ENCODE data around the gene ULK3.
A peak's percentile ranks its signal among the peaks of the same experiment; 100 is the strongest.

Gene ULK3

DNA sequence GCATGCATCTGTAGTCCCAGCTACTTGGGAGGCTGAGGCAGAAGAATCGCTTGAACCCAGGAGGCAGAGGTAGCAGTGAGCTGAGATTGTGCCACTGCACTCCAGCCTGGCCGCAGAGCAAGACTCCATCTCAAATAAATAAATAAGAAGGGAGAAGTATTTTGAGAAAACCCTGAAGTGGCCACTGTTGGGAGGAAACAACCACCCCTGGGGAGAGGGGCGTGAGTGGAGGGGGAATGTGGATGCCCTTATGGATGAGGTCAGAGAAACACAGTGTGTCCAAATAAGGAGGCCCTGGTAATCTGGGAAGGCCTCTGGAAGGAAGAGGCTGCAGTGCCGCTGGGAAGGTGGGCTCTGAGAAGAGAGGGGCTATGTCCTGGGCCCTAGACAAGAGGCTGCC lies 20.7 kb downstream of the ULK3 start:
- DNase-seq (ENCODE audit: low spot score) = no peak

DNA sequence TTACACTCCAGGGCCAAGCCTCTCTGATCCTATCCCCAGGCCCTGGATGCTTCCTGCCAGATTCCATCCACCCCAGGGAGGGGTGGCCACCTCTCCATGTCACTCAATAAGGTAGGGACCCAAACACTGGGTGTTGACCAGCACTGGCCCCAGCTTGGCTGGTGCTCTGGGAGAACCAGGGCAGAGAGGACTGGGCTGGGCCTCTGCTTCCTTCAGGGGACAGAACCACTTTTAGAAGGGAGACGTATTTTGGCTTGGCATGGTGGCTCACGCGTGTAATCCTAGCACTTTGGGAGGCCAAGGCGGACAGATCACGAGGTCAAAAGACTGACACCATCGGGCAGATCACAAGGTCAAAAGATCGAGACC lies 21.2 kb downstream of the ULK3 start:
- DNase-seq (ENCODE audit: low spot score) = no peak

DNA sequence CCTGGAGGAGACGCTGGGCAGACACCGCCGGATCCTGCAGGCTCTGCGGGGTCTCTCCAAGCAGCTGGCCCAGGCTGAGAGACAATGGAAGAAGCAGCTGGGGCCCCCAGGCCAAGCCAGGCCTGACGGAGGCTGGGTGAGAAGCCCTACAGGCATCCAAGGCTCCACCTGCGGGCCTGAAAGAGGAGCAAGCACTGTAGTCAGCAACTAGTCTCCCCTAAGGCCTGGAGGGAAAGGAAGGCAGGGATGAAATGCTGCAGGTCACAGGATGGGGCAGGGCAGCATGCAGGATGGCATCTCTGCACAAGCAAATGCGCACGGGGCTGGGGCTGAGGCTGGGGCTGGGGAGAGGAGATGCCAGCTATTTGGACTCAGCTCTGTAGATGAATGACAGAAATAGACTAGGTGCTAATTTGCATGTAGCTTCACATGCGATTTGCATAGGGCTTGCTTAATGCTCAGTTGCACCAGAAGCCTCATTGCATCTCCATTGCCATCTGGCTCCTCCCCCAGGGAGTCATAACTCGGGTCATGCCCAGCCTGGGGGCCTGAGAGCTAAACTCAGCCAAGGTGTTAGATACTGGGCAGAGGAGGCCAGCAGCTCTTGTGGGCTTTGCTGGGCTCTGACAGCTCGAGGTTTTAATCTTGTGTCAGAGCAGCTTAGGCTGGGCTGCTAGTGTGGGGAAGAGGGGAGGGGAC lies 21.7 kb downstream of the ULK3 start:
- DNase-seq (ENCODE audit: low spot score) = peak; percentile 65

DNA sequence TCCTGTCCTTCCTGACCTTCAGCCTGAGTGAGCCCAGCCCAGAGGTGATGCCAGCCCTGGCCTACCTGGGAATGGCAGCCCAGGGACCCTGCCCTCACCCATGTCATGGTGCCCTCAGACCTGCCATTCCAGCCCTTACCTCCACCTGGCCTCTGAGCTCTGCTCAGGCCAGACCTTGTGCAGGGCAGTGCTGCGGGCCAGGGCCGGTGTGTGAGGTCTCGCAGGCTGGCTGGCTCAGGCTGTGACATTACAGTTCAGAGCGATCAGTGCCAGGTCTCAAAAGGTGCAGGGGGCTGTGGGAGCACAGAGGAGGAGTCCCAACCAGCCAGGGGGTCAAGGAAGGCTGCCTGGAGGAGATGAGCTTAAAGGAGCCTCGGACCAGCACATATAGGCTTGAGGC lies 22.9 kb downstream of the ULK3 start:
- DNase-seq (ENCODE audit: low spot score) = no peak

DNA sequence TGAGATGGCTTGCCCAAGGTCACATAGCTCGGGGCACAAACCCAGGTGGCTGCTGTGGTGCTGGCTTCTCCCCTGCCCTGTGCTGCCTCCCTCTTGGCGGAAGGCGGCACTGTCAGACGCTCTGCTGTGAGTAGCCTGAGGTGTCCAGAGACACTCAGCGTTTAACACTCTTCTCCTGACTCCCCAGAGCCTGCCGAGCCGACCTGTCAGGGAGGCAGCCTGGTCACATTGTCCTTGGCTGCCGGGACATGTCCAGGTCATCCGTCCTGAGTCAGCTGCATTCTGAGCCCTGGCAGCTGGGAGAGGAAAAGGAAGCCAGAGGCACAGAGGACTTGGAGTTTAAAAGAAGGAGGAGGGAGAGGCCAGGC lies 25.6 kb downstream of the ULK3 start:
- peak; percentile 57 for DNase-seq (ENCODE audit: low spot score)

DNA sequence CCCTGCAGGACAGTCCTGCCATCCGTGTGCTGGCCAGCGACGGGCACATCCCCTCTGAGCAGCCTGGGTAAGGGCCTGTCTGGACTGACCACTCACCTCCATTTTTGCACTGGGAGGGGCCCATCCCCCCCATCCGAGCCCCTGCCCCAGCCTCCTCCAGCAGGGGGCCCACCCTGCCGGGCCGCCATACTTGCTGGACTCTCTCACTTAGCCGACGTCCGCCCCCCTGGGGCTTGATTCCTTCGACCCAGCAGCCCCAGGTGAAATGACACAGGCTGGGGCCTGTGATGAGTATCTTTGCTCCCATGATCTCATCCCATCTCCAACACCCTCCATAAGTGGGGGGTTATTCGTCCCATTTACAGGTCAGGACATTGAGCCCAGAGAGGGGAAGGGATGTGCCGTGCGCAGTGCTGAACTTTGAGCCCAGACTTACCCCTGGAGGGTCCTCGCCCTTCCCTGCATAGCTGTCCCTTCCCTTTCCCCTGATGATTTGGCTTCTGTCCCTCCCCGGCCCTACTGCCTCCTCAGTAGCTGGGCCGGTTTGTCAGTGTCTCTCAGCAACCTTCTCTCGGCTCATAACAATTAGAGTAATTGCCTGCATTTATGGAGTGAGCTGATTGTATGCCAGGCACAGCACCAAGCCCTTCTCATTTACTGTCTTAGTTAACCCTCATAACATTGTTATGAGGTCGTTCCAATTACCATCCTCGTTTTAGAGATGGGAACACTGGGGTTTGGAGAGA lies 26.2 kb downstream of the ULK3 start:
- DNase-seq (ENCODE audit: low spot score) = no peak

DNA sequence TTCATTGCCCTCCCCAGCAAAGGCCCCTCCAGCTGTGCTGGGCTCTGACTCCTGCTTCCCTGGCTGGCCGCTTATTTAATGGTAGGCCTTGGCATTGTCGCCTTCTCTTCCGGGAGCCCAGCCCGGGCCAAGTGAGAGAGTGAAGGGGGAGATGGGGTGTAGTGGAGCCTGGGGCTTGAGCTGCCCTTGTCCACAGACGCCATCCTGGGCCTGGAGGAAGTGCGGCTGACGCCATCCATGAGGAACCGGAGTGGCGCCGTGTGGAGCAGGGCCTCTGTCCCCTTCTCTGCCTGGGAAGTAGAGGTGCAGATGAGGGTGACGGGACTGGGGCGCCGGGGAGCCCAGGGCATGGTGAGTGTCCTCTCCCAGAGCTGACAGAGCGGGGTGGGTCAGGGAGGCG lies 27.0 kb downstream of the ULK3 start:
- no peak for DNase-seq (ENCODE audit: low spot score)

DNA sequence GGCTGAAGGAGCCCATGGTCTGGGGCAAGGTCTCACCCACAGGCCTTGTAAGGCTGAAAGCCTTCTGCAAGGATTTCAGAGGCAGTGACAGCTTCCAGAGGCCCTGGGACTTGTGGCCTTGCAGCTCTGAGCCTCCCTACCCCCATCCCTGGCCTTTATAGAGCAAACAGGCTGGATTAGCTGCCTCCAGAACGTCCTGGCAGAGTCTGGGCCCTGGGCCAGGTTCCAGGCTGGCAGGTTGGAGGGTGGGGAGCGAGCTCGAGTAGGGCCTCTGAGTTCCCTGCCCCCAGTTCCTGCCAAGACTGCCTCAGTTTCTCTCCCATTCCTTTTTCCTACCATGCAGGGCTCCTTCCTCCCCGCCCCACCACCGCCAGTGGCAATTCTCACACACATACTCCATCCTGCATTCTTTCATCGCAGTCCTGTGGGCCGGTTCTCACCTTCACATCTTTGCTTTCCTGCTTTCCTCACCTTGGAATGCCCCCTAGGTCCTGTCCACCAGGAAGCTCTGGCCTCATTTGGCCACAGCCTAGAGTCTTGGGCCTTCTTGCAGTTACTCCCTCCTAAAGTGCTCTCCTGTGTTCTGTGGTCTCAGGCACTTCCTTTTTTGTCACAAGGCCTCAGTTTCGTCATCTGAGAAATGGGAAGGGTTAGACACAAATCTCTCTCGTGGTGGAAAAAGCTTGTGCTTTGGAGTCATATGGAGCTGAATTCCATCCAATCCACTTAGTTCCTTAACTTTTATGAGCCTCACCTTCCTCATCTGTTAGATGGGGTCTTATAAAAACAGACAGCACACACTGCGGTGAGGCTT lies 27.6 kb downstream of the ULK3 start:
- DNase-seq (ENCODE audit: low spot score) = peak; percentile 87

DNA sequence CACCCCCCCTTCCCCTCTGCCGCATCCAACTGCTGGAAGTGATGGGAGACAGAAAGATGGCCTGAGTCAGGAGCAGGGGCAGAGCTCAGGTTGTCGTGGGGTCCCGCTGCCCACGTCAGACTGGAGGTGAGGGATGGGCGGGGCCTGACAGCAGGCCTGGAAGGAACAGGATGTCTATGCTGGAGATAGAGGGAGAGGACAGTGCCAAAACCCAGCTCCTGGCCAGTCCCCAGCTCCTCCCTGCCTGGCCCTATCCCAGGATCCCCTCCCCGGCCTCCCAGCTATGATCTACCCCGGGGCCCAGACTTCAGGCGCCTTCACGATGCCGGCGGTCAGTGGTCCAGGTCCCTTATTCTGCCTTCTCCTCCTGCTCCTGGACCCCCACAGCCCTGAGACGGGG lies 30.4 kb downstream of the ULK3 start, which contains the start of gene LMAN1L:
LMAN1L (plus strand) TSS at position 303 of the 400 bp plus-strand sequence; CDS start at position 323, 20 bp downstream.
- DNase-seq (ENCODE audit: low spot score) = peak; percentile 83

DNA sequence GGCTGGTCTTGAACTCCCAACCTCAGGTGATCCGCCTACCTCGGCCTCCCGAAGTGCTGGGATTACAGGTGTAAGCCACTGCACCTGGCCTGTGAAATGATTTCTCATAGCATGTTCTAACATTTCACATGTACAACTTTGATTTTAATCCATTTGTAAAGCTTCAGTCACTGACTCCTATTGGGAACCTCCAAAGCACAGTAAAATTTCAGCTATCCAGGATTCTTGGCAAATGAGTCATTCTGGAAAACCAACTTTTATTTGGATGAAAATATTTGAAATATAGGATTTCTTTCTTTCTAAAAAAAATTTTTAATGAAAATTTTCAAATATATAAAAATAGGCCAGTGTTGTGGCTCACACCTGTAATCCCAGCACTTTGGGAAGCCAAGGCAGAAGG lies 33.0 kb downstream of the ULK3 start:
- DNase-seq (ENCODE audit: low spot score) = no peak

DNA sequence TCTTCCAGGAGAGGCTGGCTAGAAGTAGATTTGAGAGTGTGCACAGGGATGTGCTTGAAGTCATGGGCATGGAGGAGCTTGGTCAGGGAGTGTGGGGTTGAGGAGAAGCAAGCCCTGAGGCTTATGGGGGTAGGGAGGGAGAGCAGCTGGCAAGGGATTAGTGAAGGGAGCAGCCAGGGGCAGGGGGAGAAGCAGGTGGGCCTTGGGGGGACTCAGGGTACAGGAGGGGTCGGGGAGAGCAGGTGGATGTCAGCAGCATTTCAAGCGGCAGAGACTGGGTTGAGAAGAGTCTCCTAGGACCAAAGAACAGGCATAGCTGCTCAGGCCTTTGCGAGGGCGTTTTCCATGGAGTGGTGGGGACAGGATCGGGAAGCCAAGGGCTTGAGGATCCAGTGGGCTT lies 33.7 kb downstream of the ULK3 start:
- DNase-seq (ENCODE audit: low spot score) = no peak

DNA sequence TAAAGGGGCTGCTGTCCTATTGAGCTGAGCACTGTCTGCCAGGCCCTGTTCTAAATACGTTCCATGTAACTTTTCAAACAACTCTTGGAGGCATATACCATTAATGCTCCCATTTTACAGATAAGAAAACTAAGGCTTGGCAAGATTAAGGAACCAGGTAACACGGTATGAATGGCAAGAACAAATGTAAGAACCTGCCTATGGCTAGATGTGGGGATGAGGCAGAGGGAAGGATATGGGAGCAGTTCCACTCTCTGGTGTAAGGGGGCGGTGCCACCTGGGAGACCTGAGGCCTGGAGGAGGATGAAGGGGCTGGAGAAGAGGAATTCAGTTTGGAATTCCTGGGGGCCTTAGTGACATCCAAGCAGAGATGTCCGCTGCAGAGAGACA lies 34.1 kb downstream of the ULK3 start:
- no peak for DNase-seq (ENCODE audit: low spot score)

DNA sequence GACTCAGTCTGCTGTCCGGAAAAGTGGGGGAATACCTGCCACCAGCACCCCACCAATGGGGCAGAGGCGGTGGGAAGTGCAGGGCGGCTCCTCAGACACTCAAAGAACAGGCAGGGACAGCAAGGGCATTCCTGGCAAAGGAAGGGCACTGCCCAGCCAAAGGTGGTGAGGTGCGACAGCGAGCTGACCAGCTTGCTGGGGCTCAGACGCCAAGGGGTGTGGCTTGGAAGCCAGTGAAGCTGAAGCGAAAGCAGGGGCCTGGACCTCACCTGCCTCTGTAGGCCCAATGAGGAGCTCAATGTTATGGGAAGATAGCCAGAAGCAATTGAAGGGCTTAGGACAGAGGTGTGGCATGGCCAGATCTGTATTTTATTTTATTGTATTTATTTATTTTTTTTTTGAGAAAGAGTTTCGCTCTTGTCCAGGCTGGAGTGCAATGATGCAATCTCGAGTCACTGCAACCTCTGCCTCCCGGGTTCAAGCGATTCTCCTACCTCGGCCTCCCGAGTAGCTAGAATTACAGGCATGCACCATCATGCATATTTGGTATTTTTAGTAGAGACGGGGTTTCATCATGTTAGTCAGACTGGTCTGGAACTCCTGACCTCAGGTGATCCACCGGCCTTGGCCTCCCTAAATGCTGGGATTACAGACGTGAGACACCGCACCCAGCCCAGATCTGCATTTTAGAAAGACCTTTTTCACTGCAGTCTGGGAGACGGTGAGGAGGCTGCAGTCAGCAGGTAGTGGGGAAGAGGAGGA lies 34.7 kb downstream of the ULK3 start:
- peak; percentile 85 for DNase-seq (ENCODE audit: low spot score)

DNA sequence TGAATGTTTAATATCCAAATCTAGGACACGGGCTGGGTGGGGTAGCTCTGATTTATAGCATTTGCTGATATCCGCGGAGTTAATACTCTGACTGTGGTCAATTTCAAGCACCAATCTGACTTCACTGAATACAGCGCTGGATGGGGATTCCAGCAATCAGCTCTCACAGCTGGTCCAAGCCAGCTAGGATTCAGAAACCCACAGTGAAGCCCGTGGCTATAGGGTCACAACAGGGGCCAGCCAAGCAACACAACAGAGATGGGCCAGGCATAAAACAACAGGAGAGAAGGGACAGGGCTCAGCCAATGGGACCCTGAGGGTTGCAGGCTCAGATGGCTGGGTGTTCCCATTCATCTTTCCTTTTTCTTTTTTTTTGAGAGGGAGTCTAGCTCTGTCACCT lies 35.7 kb downstream of the ULK3 start:
- no peak for DNase-seq (ENCODE audit: low spot score)

DNA sequence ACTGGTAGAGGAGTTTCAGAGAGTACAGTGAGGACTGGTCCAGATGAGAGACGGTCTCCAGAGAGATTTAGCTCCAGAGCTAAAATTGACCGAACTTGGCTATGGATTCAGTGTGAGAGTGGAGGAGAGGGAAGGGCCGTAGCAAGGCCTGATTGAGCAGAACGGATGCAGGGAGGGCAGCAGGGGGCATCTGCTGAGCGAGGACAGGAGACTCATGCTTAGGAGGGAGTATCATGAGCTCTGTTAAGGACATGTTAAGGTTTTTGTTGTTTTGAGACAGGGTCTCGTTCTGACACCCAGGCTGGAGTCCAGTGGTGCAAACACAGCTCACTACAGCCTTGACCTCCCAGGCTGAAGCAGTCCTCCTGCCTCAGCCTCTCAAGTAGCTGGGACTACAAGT lies 38.0 kb downstream of the ULK3 start:
- no peak for DNase-seq (ENCODE audit: low spot score)

DNA sequence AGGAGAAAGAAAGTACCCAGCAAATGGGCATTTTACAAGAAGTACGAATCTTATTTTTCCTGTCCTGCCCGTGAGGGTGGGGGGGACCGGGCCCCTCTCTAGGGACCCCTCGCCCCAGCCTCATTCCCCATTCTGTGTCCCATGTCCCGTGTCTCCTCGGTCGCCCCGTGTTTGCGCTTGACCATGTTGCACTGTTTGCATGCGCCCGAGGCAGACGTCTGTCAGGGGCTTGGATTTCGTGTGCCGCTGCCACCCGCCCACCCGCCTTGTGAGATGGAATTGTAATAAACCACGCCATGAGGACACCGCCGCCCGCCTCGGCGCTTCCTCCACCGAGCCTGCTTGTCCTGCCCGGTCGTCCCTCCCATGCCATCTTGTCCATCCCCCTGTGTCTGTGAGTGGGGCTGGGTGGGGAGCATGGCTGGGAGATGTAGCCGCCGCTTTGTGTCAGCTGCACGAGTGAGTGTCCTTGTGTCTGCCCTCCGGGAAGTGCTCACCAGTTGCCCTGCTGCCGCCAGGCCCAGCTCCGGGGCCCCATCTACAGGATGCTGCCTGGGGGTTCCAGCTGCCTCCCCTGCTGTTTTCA lies 40.0 kb downstream of the ULK3 start:
- no peak for DNase-seq (ENCODE audit: low spot score)

DNA sequence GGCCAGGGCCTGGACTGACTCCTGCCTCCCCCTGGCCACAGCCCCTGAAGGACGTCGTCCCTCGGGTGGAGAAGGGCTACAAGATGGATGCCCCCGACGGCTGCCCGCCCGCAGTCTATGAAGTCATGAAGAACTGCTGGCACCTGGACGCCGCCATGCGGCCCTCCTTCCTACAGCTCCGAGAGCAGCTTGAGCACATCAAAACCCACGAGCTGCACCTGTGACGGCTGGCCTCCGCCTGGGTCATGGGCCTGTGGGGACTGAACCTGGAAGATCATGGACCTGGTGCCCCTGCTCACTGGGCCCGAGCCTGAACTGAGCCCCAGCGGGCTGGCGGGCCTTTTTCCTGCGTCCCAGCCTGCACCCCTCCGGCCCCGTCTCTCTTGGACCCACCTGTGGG lies 40.7 kb downstream of the ULK3 start:
- DNase-seq (ENCODE audit: low spot score) = no peak

DNA sequence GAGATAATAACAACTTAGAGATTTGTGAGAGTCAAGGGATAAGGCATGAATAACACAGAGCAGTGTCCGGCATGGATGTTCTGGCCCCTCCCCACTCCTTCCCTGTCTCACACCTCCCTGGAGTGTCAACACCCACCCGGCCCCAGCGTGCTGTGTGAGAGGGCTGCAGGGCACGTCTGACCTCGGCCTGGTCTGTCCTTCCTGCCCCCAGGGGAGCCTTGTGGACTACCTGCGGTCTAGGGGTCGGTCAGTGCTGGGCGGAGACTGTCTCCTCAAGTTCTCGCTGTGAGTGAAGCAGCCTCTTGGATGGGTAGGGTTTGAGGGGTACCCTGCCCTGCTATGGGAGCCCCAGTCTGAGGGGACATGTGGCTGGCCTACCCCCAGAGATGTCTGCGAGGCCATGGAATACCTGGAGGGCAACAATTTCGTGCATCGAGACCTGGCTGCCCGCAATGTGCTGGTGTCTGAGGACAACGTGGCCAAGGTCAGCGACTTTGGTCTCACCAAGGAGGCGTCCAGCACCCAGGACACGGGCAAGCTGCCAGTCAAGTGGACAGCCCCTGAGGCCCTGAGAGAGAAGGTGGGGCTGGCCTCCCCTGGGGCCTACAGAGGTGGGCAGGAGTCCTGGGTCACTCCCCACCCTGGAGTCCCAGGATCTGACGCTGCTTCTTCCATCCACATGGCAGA lies 41.5 kb downstream of the ULK3 start:
- DNase-seq (ENCODE audit: low spot score) = no peak

DNA sequence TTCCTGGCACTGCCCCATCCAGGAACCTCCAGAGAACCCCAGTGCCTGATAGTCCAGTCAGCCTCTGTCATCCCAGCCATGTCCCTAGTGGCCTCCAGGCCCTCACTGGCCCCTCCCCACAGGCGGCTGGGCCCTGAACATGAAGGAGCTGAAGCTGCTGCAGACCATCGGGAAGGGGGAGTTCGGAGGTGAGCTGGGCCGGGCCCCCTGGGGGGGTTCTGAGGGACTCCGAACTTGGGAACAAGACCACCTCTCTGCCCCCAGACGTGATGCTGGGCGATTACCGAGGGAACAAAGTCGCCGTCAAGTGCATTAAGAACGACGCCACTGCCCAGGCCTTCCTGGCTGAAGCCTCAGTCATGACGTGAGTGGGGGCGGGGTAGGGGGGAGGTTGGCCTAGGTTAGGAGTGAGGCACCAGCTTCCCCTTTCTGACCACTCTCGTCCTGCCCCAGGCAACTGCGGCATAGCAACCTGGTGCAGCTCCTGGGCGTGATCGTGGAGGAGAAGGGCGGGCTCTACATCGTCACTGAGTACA lies 42.3 kb downstream of the ULK3 start:
- DNase-seq (ENCODE audit: low spot score) = no peak

DNA sequence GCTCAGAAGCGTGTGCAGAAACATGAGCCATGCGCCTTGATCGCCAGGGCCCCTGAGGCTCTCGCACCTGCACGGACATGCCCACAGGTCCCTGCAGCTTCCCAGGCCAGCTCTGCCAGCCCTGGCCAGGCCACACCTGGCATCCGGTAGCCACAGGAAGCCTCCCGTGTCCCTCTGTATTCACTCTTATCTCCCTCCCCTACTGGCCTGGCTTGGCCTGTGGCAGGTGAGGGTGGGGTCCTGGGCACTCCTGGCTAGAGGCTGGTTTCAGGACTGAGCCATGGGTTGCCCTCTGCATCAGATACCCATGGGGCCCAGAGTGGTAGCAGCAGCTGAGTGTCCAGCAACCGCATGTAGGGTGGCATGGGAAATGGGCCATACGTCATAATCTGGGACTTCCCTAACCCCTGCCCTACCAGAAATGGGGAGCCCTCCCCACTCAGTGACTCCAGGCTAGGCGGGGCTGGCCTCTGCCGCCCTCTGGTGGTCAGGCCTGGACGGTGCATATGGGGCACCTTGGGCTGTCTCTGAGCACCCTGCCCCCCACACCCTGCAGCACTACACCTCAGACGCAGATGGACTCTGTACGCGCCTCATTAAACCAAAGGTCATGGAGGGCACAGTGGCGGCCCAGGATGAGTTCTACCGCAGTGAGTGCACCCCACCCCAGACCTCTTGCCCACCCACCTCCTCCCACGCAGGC lies 42.9 kb downstream of the ULK3 start:
- peak; percentile 54 for DNase-seq (ENCODE audit: low spot score)

Data from cerebellar cortex (tissue), 1 donor.